Measurements from ENCODE around the gene OR10P1.

- TF ChIP-seq CTCF (IDR thresholded peaks at IDR 0.05; ENCODE audit: insufficient read depth, low read depth, low read length) (no peak), EZH2 (IDR thresholded peaks at IDR 0.05; ENCODE audit: insufficient read depth, low read length) (no peak)
These were observed 35.1 kb downstream of the OR10P1 start for GRCh38 chr12:55671746-55672145.
